Endothelial cell of umbilical vein (primary cell): ENCODE measurements around the gene GADD45G. TPM values are rescaled to one million over a fixed set of nuclear protein-coding genes. Genes with fewer than 3 reads are reported as not detected.

ENCODE experiments used
- BruUV-seq: library from RNA; stranded (reverse); fragments of 400-500 nt; replicated peaks from 2 replicates; lab custom pipeline; 2021; lab: Mats Ljungman, UMichigan
- CTCF ChIA-PET: fragments of 300-600, 350-600 bp; sonication (Branson Sonifier 250); formaldehyde crosslinking; loops from one replicate; lab custom pipeline; 2021; ENCODE audit warnings: antibody characterized with exemption, inconsistent platforms; lab: Charles Lee
- POLR2A ChIA-PET: fragments of 300-600, 350-600 bp; sonication (Branson Sonifier 250); formaldehyde crosslinking; loops from one replicate; lab custom pipeline; 2021; ENCODE audit warnings: antibody characterized with exemption, inconsistent platforms; lab: Charles Lee
- DNase-seq: peaks from one replicate; pipeline ENCODE4 v3.0.0-alpha.2; 2011; ENCODE audit warnings: low read depth, low spot score
- FAIRE-seq: peaks from 2 replicates; lab custom pipeline; 2011; peaks lifted over from hg19 to GRCh38; lab: Jason Lieb, UNC
- H2AFZ ChIP-seq: 2 replicates; pipeline ENCODE4 v1.6.0; 2012; ENCODE audit warnings: low read depth, low read length, control low read depth, inconsistent platforms
- H3K27ac ChIP-seq: 2 replicates; pipeline ENCODE4 v1.5.1; 2011; ENCODE audit warnings: low read depth, mild to moderate bottlenecking, control low read depth, low read length, moderate library complexity; ENCODE audit not compliant: insufficient read depth
- H3K27me3 ChIP-seq, 2 experiments: 2 replicates each; pipeline versions ENCODE4 v1.6.0 to v1.6.1; 2011; ENCODE audit warnings: low read length in 2 of 2, mixed read lengths in 1 of 2; ENCODE audit not compliant: control insufficient read depth in 2 of 2, insufficient read depth in 2 of 2
- H3K36me3 ChIP-seq, 2 experiments: 2 replicates in 1 of 2; 3 replicates in 1 of 2; pipeline ENCODE4 v1.5.1; 2011; ENCODE audit warnings: low read length in 2 of 2, mild to moderate bottlenecking in 1 of 2, moderate library complexity in 1 of 2; ENCODE audit not compliant: control insufficient read depth in 2 of 2, insufficient read depth in 2 of 2; ENCODE audit errors: extremely low read depth in 1 of 2
- H3K4me1 ChIP-seq: 3 replicates; pipeline ENCODE4 v1.5.1; 2011; ENCODE audit warnings: mild to moderate bottlenecking, low read length; ENCODE audit not compliant: control insufficient read depth, insufficient read depth; ENCODE audit errors: extremely low read depth
- H3K4me2 ChIP-seq: 2 replicates; pipeline ENCODE4 v1.6.1; 2011; ENCODE audit warnings: low read length, control low read depth, mixed read lengths; ENCODE audit not compliant: insufficient read depth
- H3K4me3 ChIP-seq, 3 experiments: fragments of 200-600 bp in 1 of 3; sonication (generic), shearing (Covaris generic) in 1 of 3; replicated peaks in 1 of 3; 2 replicates each; pipeline ENCODE4 v1.5.1; 2011 to 2016; ENCODE audit warnings: control low read depth in 3 of 3, low read length in 3 of 3, mild to moderate bottlenecking in 2 of 3, inconsistent platforms in 1 of 3, low read depth in 1 of 3, moderate library complexity in 1 of 3; ENCODE audit not compliant: insufficient read depth in 1 of 3
- H3K79me2 ChIP-seq: 2 replicates; pipeline ENCODE4 v1.6.0; 2012; ENCODE audit warnings: low read length, inconsistent platforms; ENCODE audit not compliant: control insufficient read depth, insufficient read depth
- H3K9ac ChIP-seq: replicated peaks from 2 replicates; pipeline ENCODE3; 2011; ENCODE audit warnings: low read length, control low read depth; ENCODE audit not compliant: insufficient read depth; ENCODE audit errors: extremely low read depth
- H3K9me1 ChIP-seq: replicated peaks from 3 replicates; pipeline ENCODE4 v1.6.0; 2011; ENCODE audit warnings: mild to moderate bottlenecking, low read length; ENCODE audit not compliant: control insufficient read depth, insufficient read depth; ENCODE audit errors: extremely low read depth
- H3K9me3 ChIP-seq: replicated peaks from 2 replicates; pipeline ENCODE4 v1.5.1; 2012; ENCODE audit warnings: low read length, inconsistent platforms; ENCODE audit not compliant: control insufficient read depth, insufficient read depth
- H4K20me1 ChIP-seq: replicated peaks from 2 replicates; pipeline ENCODE3; 2011; ENCODE audit warnings: mild to moderate bottlenecking, low read length; ENCODE audit not compliant: control insufficient read depth, insufficient read depth; ENCODE audit errors: extremely low read depth
- EZH2 ChIP-seq: IDR thresholded peaks from 2 replicates; pipeline ENCODE4 v1.6.1; 2012; ENCODE audit warnings: borderline replicate concordance, low read depth, mild to moderate bottlenecking, moderate library complexity, low read length, inconsistent platforms; ENCODE audit not compliant: severe bottlenecking
- FOS ChIP-seq: IDR thresholded peaks from 2 replicates; pipeline ENCODE4 v1.6.1; 2011; ENCODE audit warnings: mild to moderate bottlenecking, low read length, moderate library complexity, borderline replicate concordance; ENCODE audit not compliant: insufficient read depth
- GATA2 ChIP-seq: IDR thresholded peaks from 2 replicates; pipeline ENCODE4 v1.7.0; 2011; ENCODE audit warnings: low read depth, mild to moderate bottlenecking, moderate library complexity, mixed read lengths, low read length; ENCODE audit not compliant: insufficient read length, insufficient read depth
- JUN ChIP-seq: IDR thresholded peaks from 2 replicates; pipeline ENCODE4 v1.6.1; 2011; ENCODE audit warnings: borderline replicate concordance, low read depth; ENCODE audit not compliant: insufficient read length, insufficient read depth
- MYC ChIP-seq: IDR thresholded peaks from one replicate; pipeline ENCODE4 v1.6.1; 2011; ENCODE audit warnings: mild to moderate bottlenecking, low read depth, low read length
- POLR2A ChIP-seq: IDR thresholded peaks from 2 replicates; pipeline ENCODE4 v1.6.1; 2012; ENCODE audit warnings: low read depth, mild to moderate bottlenecking, control low read depth, low read length
- POLR2AphosphoS5 ChIP-seq: IDR thresholded peaks from 2 replicates; pipeline ENCODE4 v1.6.1; 2012; ENCODE audit warnings: low read depth, mild to moderate bottlenecking, control low read depth, low read length, moderate library complexity; ENCODE audit not compliant: insufficient read depth
- dilution Hi-C: fragments of 300-500 bp; cut with MboI; formaldehyde crosslinking; loops from one replicate; pipeline ENCODE4 v1.15.0; 2019; ENCODE audit warnings: low sequenced_read_pairs; ENCODE audit not compliant: extremely low pct_ligation_motif_present
- intact Hi-C: fragments of 100-400 bp; cut with micrococcal nuclease; formaldehyde crosslinking; loops from one replicate; pipeline ENCODE4 v1.10.0; 2022
- polyA plus RNA-seq, 4 experiments: library from polyadenylated mRNA; depleted of rRNA in 3 of 4; stranded (reverse) in 3 of 4; unstranded in 1 of 4; fragments of >200 nt; gene quantifications; 2 replicates each; pipeline versions ENCODE4 v1.2.1 to v1.2.3, GENCODE V29; 2011 to 2012; ENCODE audit warnings: missing spikeins in 1 of 4
- total RNA-seq: library from RNA; stranded (reverse); gene quantifications from 2 replicates; pipeline ENCODE4 v1.2.3, GENCODE V29; 2021
- TF ChIP-seq, protein P1 (sequence below), 2 donors: IDR thresholded peaks; 1 replicate in 1 of 2; 2 replicates in 1 of 2; pipeline ENCODE4 v1.5.1; 2011; ENCODE audit warnings: low read length in 2 of 2, mild to moderate bottlenecking in 2 of 2, moderate library complexity in 2 of 2, control low read depth in 1 of 2, inconsistent platforms in 1 of 2, low read depth in 1 of 2; ENCODE audit not compliant: insufficient read depth in 1 of 2; ENCODE audit errors: extremely low read depth in 1 of 2
- TF ChIP-seq, protein P2 (sequence below): IDR thresholded peaks from 2 replicates; pipeline ENCODE4 v1.6.1; 2011; ENCODE audit not compliant: insufficient read depth, insufficient read length

GADD45G gene
- total and polyA plus RNA-seq, 2 donors (not counting 3 experiments of a cell fraction or from before 2014, with no cell fraction given), result 0.44 to 0.64 TPM

DNA sequence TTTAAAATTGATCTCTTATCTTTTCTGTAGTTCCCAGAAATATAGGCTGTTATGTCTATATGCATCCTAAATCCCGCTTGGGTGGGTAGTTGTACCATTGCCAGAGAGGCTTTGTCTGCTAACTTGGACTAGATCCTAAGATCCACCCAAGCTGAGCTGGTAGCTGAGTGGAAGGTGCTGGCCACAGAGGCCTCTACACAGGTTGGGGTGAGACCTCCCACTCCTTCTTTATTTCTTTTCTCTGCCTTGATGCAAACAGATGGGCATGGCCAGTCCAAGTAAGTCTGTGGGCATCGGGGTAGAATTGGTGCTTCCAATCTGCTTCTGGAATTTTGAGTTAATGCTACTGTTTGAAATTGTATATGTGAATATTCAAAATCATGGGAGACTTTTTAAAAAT, 14.4 kb upstream of the GADD45G start:
- Histone ChIP-seq H3K4me1 (no peaks in the 10 kb centered on the region), H3K4me2 (no peak overlapping the region), H3K27ac (no peak overlapping the region), H3K79me2 (no peaks in the 10 kb centered on the region), H3K9me3 (no peaks in the 10 kb centered on the region), H3K4me3 (no peak overlapping the region), H3K9ac (no peak overlapping the region), H3K9me1 (no peaks in the 10 kb centered on the region), H3K36me3 (no peaks in the 10 kb centered on the region), H3K27me3 (peaks cover 0 to 2% of the 10 kb centered on the region in 2 experiments), H2AFZ (no peak overlapping the region), H4K20me1 (no peaks in the 10 kb centered on the region)
- FAIRE-seq (no peak), DNase-seq (no peak)
- POLR2A ChIA-PET, result no interaction called here
- dilution Hi-C loops, result no loop called here
- BruUV-seq, result no TSS peak
- TF ChIP-seq, protein P1, sequence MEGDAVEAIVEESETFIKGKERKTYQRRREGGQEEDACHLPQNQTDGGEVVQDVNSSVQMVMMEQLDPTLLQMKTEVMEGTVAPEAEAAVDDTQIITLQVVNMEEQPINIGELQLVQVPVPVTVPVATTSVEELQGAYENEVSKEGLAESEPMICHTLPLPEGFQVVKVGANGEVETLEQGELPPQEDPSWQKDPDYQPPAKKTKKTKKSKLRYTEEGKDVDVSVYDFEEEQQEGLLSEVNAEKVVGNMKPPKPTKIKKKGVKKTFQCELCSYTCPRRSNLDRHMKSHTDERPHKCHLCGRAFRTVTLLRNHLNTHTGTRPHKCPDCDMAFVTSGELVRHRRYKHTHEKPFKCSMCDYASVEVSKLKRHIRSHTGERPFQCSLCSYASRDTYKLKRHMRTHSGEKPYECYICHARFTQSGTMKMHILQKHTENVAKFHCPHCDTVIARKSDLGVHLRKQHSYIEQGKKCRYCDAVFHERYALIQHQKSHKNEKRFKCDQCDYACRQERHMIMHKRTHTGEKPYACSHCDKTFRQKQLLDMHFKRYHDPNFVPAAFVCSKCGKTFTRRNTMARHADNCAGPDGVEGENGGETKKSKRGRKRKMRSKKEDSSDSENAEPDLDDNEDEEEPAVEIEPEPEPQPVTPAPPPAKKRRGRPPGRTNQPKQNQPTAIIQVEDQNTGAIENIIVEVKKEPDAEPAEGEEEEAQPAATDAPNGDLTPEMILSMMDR (IDR thresholded peaks at IDR 0.05; ENCODE audit: extremely low read depth in 1 of 2, insufficient read depth in 1 of 2, low read depth in 1 of 2, low read length in 2 of 2), result no peak
- no peak for TF ChIP-seq POLR2A
- TF ChIP-seq FOS, result no peak
- no peak for TF ChIP-seq MYC
- TF ChIP-seq POLR2AphosphoS5, result no peak
- no peak for TF ChIP-seq GATA2
- TF ChIP-seq, protein P2, sequence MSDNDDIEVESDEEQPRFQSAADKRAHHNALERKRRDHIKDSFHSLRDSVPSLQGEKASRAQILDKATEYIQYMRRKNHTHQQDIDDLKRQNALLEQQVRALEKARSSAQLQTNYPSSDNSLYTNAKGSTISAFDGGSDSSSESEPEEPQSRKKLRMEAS, result no peak
- no peak for TF ChIP-seq EZH2
- TF ChIP-seq JUN, result no peak
- CTCF ChIA-PET, result no interaction called here
- intact Hi-C loops, result no loop called here
